ENCODE data around the gene FOXO3.

Gene FOXO3

GRCh38 chr6:108591040-108591816, 30.5 kb downstream of the FOXO3 start:
- TF ChIP-seq CTCF (conservative IDR thresholded peaks at IDR 0.05; ENCODE audit: low read depth, low read length) = no peak
- DNase-seq (ENCODE audit: low read depth) = no peak
- no peak overlapping the region for H3K4me3 ChIP-seq (ENCODE audit: low read length)

GRCh38 chr6:108592371-108593337, 31.9 kb downstream of the FOXO3 start:
- H3K4me3 ChIP-seq (ENCODE audit: low read length) = no peak overlapping the region
- DNase-seq (ENCODE audit: low read depth) = no peak
- no peak for TF ChIP-seq CTCF (conservative IDR thresholded peaks at IDR 0.05; ENCODE audit: low read depth, low read length)

GRCh38 chr6:108594151-108594550, 33.4 kb downstream of the FOXO3 start:
- H3K4me3 ChIP-seq (ENCODE audit: low read length) = no peak overlapping the region
- TF ChIP-seq CTCF (conservative IDR thresholded peaks at IDR 0.05; ENCODE audit: low read depth, low read length) = no peak
- DNase-seq (ENCODE audit: low read depth) = no peak

GRCh38 chr6:108594640-108595039, 33.9 kb downstream of the FOXO3 start:
- TF ChIP-seq CTCF (conservative IDR thresholded peaks at IDR 0.05; ENCODE audit: low read depth, low read length) = no peak
- DNase-seq (ENCODE audit: low read depth) = no peak
- no peak overlapping the region for H3K4me3 ChIP-seq (ENCODE audit: low read length)

GRCh38 chr6:108596956-108597355, 36.2 kb downstream of the FOXO3 start:
- DNase-seq (ENCODE audit: low read depth) = no peak
- no peak overlapping the region for H3K4me3 ChIP-seq (ENCODE audit: low read length)
- TF ChIP-seq CTCF (conservative IDR thresholded peaks at IDR 0.05; ENCODE audit: low read depth, low read length) = no peak

GRCh38 chr6:108597572-108598304, 37.0 kb downstream of the FOXO3 start:
- no peak for TF ChIP-seq CTCF (conservative IDR thresholded peaks at IDR 0.05; ENCODE audit: low read depth, low read length)
- H3K4me3 ChIP-seq (ENCODE audit: low read length) = no peak overlapping the region
- no peak for DNase-seq (ENCODE audit: low read depth)

All from retinal pigment epithelial cell (primary cell).